ENCODE measurements around the gene DSN1.

DNA sequence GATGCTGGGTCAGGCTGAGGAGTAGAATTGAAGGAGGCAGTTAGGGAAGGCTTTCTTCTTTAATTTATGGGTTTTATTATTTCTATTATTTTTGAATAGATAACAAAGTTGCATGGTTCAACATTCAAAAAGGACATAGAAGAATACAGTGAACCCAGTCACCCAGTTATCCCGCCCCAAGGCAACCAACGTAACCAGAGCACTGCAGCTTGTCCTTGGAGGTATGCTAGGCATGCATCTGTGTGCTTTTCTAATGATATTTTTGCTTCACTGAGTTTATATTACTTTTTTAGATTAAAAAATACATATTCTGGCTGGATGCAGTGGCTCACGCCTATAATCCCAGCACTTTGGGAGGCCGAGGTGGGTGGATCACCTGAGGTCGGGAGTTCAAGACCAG lies 47.4 kb upstream of the DSN1 start:
- no peak for TF ChIP-seq CTCF (IDR thresholded peaks at IDR 0.05; ENCODE audit: low read length)
- no peak for TF ChIP-seq EZH2 (IDR thresholded peaks at IDR 0.05; ENCODE audit: borderline replicate concordance, low read length)

Measured in OCI-LY1 (cell line).